Liver (tissue), 9 donors: Measurements from ENCODE around the gene CELF2. TPM values are rescaled to one million over a fixed set of nuclear protein-coding genes. Genes with fewer than 3 reads are reported as not detected.

Source experiments
- DNase-seq: peaks from one replicate; pipeline ENCODE4 v3.0.0-alpha.2; 2017; ENCODE audit warnings: low spot score
- H3K27ac ChIP-seq, 2 donors: one replicate each; pipeline ENCODE4 v1.7.0; 2013; ENCODE audit warnings: inconsistent platforms in 2 of 2, low read length in 2 of 2, control low read depth in 1 of 2, low read depth in 1 of 2, mild to moderate bottlenecking in 1 of 2
- H3K27me3 ChIP-seq, 4 donors: one replicate each; pipeline versions ENCODE4 v1.6.1 to v1.7.0; 2013; ENCODE audit warnings: low read length in 3 of 4, inconsistent platforms in 1 of 4, mild to moderate bottlenecking in 1 of 4, moderate library complexity in 1 of 4; ENCODE audit not compliant: control insufficient read depth in 4 of 4, insufficient read depth in 4 of 4
- H3K36me3 ChIP-seq, 4 donors: one replicate each; pipeline versions ENCODE4 v1.6.1 to v1.7.0; 2013; ENCODE audit warnings: low read length in 3 of 4, mild to moderate bottlenecking in 3 of 4, low read depth in 1 of 4, moderate library complexity in 1 of 4; ENCODE audit not compliant: control insufficient read depth in 4 of 4, insufficient read depth in 3 of 4
- H3K4me1 ChIP-seq, 4 donors: one replicate each; pipeline versions ENCODE4 v1.6.1 to v1.7.0; 2013; ENCODE audit warnings: low read length in 3 of 4, mild to moderate bottlenecking in 3 of 4, moderate library complexity in 1 of 4; ENCODE audit not compliant: control insufficient read depth in 4 of 4, insufficient read depth in 4 of 4
- H3K4me3 ChIP-seq, 3 donors: one replicate each; pipeline versions ENCODE4 v1.6.1 to v1.7.0; 2013; ENCODE audit warnings: low read length in 3 of 3, control low read depth in 1 of 3, low read depth in 1 of 3, mild to moderate bottlenecking in 1 of 3
- H3K9ac ChIP-seq, 2 donors: one replicate each; pipeline ENCODE4 v1.7.0; 2013; ENCODE audit warnings: low read length in 2 of 2, mild to moderate bottlenecking in 2 of 2, moderate library complexity in 2 of 2, control low read depth in 1 of 2, low read depth in 1 of 2
- H3K9me3 ChIP-seq, 4 donors: one replicate each; pipeline versions ENCODE4 v1.6.1 to v1.7.0; 2013; ENCODE audit warnings: low read length in 3 of 4; ENCODE audit not compliant: control insufficient read depth in 4 of 4
- EGR1 ChIP-seq, 2 donors: IDR thresholded peaks; 2 replicates each; pipeline ENCODE4 v1.6.1; 2016 to 2018; ENCODE audit warnings: antibody characterized with exemption in 2 of 2, low read depth in 2 of 2
- FOXA1 ChIP-seq: IDR thresholded peaks from 2 replicates; pipeline ENCODE4 v1.6.1; 2016; ENCODE audit warnings: antibody characterized with exemption
- FOXA2 ChIP-seq: IDR thresholded peaks from 2 replicates; pipeline ENCODE4 v1.6.1; 2016; ENCODE audit warnings: antibody characterized with exemption
- GABPA ChIP-seq, 2 donors: IDR thresholded peaks in 1 of 2; conservative IDR thresholded peaks in 1 of 2; 2 replicates each; pipeline ENCODE4 v1.6.1; 2016; ENCODE audit warnings: antibody characterized with exemption in 2 of 2, mild to moderate bottlenecking in 1 of 2, moderate library complexity in 1 of 2
- HNF4A ChIP-seq, 2 donors: conservative IDR thresholded peaks; 2 replicates each; pipeline ENCODE4 v1.6.1; 2016; ENCODE audit warnings: antibody characterized with exemption in 2 of 2, mild to moderate bottlenecking in 2 of 2
- HNF4G ChIP-seq: IDR thresholded peaks from 2 replicates; pipeline ENCODE4 v1.6.1; 2016; ENCODE audit warnings: antibody characterized with exemption
- JUND ChIP-seq, 2 donors: IDR thresholded peaks; 2 replicates each; pipeline ENCODE4 v1.6.1; 2016; ENCODE audit warnings: antibody characterized with exemption in 2 of 2
- NR2F2 ChIP-seq: IDR thresholded peaks from 2 replicates; pipeline ENCODE4 v1.6.1; 2016; ENCODE audit warnings: antibody characterized with exemption
- RAD21 ChIP-seq, 2 donors: IDR thresholded peaks; 2 replicates each; pipeline ENCODE4 v1.6.1; 2016; ENCODE audit warnings: antibody characterized with exemption in 2 of 2, mild to moderate bottlenecking in 2 of 2
- RXRA ChIP-seq, 2 donors: IDR thresholded peaks; 2 replicates each; pipeline ENCODE4 v1.6.1; 2017 to 2018; ENCODE audit warnings: antibody characterized with exemption in 2 of 2, mild to moderate bottlenecking in 1 of 2
- SP1 ChIP-seq: IDR thresholded peaks from 2 replicates; pipeline ENCODE4 v1.6.1; 2018; ENCODE audit warnings: antibody characterized with exemption, mild to moderate bottlenecking
- TAF1 ChIP-seq: conservative IDR thresholded peaks from 2 replicates; pipeline ENCODE4 v1.6.1; 2016; ENCODE audit warnings: antibody characterized with exemption, mild to moderate bottlenecking
- YY1 ChIP-seq: IDR thresholded peaks from 2 replicates; pipeline ENCODE4 v1.6.1; 2016; ENCODE audit warnings: antibody characterized with exemption, mild to moderate bottlenecking
- polyA plus RNA-seq, 2 donors: library from polyadenylated mRNA; stranded (reverse) in 1 of 2; unstranded in 1 of 2; fragments of 200-250 nt in 1 of 2; fragments of >200 nt in 1 of 2; fragmentation: Nextera tagmentation in 1 of 2; extraction: Ambion mirVana in 1 of 2; gene quantifications; one replicate each; pipeline versions ENCODE4 v1.2.1 to v1.2.3, GENCODE V29; 2013 to 2015
- total RNA-seq, 2 donors: library from RNA; depleted of rRNA; stranded (reverse); fragments of >200 nt; gene quantifications; one replicate each; pipeline ENCODE4 v1.2.3, GENCODE V29; 2014
- TF ChIP-seq, protein P1 (sequence below): IDR thresholded peaks from 2 replicates; pipeline ENCODE4 v1.6.1; 2016; ENCODE audit warnings: antibody characterized with exemption
- TF ChIP-seq, protein P2 (sequence below): IDR thresholded peaks from 2 replicates; pipeline ENCODE4 v1.6.1; 2016; ENCODE audit warnings: antibody characterized with exemption
- TF ChIP-seq, protein P3 (sequence below): IDR thresholded peaks from 2 replicates; pipeline ENCODE4 v1.6.1; 2016; ENCODE audit warnings: antibody characterized with exemption, mild to moderate bottlenecking
- TF ChIP-seq, protein P4 (sequence below): IDR thresholded peaks from 2 replicates; pipeline ENCODE4 v1.6.1; 2016; ENCODE audit warnings: antibody characterized with exemption
- TF ChIP-seq, protein P5 (sequence below): fragments of 150-350 bp; IDR thresholded peaks from 2 replicates; pipeline ENCODE4 v1.5.1; 2017; ENCODE audit warnings: improper control_type of control experiment, low read depth, low read length; ENCODE audit not compliant: missing input control
- donor health status: healthy.
- donor health status: healthy.
- donor health status: healthy.
- donor health status: healthy.
- donor health status: healthy.

Gene CELF2
- total and polyA plus RNA-seq, 4 donors, result 1.4 to 8.5 (median 5.6) TPM

DNA sequence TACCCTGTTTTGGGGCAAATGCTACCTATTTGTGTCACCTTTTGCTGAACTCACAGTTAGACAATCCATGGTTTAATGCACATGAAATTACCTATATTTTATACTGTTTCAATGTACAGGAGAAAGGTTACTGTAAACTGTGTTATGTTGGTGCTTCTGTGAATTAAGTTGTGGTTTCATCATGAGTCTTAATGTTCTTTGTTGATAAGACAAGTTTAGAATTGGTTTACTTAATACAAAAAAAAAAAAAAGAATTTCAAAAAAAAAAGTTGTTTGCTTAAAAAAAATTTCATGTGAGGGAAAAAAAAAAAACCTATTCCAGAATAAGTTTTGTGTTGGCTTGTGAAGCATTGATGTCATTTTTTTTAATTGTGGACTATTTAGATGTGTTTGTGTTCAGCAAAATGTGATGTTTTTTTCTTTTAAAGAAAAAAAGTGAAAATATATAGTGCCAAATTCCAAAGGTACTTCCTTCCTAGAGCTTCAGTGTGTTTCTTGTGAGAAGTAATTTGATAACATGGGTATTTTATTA, 313.4 kb downstream of the CELF2 start:
- no peak for TF ChIP-seq GABPA (IDR thresholded peaks at IDR 0.05 in 1 of 2, conservative IDR thresholded peaks at IDR 0.05 in 1 of 2)
- no peak for TF ChIP-seq YY1
- no peak for TF ChIP-seq FOXA2
- TF ChIP-seq, protein P1, sequence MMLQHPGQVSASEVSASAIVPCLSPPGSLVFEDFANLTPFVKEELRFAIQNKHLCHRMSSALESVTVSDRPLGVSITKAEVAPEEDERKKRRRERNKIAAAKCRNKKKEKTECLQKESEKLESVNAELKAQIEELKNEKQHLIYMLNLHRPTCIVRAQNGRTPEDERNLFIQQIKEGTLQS, result no peak
- TF ChIP-seq, protein P2, sequence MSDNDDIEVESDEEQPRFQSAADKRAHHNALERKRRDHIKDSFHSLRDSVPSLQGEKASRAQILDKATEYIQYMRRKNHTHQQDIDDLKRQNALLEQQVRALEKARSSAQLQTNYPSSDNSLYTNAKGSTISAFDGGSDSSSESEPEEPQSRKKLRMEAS, result no peak
- TF ChIP-seq, protein P3, sequence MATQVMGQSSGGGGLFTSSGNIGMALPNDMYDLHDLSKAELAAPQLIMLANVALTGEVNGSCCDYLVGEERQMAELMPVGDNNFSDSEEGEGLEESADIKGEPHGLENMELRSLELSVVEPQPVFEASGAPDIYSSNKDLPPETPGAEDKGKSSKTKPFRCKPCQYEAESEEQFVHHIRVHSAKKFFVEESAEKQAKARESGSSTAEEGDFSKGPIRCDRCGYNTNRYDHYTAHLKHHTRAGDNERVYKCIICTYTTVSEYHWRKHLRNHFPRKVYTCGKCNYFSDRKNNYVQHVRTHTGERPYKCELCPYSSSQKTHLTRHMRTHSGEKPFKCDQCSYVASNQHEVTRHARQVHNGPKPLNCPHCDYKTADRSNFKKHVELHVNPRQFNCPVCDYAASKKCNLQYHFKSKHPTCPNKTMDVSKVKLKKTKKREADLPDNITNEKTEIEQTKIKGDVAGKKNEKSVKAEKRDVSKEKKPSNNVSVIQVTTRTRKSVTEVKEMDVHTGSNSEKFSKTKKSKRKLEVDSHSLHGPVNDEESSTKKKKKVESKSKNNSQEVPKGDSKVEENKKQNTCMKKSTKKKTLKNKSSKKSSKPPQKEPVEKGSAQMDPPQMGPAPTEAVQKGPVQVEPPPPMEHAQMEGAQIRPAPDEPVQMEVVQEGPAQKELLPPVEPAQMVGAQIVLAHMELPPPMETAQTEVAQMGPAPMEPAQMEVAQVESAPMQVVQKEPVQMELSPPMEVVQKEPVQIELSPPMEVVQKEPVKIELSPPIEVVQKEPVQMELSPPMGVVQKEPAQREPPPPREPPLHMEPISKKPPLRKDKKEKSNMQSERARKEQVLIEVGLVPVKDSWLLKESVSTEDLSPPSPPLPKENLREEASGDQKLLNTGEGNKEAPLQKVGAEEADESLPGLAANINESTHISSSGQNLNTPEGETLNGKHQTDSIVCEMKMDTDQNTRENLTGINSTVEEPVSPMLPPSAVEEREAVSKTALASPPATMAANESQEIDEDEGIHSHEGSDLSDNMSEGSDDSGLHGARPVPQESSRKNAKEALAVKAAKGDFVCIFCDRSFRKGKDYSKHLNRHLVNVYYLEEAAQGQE, result no peak
- TF ChIP-seq RXRA (IDR thresholded peaks at IDR 0.05), result no peak
- no peak for TF ChIP-seq SP1
- no peak for TF ChIP-seq FOXA1
- no peak for TF ChIP-seq NR2F2
- no peak for TF ChIP-seq EGR1 (IDR thresholded peaks at IDR 0.05; ENCODE audit: low read depth in 2 of 2)
- no peak for TF ChIP-seq RAD21 (IDR thresholded peaks at IDR 0.05)
- no peak for TF ChIP-seq TAF1
- TF ChIP-seq, protein P4, sequence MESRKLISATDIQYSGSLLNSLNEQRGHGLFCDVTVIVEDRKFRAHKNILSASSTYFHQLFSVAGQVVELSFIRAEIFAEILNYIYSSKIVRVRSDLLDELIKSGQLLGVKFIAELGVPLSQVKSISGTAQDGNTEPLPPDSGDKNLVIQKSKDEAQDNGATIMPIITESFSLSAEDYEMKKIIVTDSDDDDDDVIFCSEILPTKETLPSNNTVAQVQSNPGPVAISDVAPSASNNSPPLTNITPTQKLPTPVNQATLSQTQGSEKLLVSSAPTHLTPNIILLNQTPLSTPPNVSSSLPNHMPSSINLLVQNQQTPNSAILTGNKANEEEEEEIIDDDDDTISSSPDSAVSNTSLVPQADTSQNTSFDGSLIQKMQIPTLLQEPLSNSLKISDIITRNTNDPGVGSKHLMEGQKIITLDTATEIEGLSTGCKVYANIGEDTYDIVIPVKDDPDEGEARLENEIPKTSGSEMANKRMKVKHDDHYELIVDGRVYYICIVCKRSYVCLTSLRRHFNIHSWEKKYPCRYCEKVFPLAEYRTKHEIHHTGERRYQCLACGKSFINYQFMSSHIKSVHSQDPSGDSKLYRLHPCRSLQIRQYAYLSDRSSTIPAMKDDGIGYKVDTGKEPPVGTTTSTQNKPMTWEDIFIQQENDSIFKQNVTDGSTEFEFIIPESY, result no peak
- no peak for TF ChIP-seq JUND (IDR thresholded peaks at IDR 0.05)
- TF ChIP-seq, protein P5, sequence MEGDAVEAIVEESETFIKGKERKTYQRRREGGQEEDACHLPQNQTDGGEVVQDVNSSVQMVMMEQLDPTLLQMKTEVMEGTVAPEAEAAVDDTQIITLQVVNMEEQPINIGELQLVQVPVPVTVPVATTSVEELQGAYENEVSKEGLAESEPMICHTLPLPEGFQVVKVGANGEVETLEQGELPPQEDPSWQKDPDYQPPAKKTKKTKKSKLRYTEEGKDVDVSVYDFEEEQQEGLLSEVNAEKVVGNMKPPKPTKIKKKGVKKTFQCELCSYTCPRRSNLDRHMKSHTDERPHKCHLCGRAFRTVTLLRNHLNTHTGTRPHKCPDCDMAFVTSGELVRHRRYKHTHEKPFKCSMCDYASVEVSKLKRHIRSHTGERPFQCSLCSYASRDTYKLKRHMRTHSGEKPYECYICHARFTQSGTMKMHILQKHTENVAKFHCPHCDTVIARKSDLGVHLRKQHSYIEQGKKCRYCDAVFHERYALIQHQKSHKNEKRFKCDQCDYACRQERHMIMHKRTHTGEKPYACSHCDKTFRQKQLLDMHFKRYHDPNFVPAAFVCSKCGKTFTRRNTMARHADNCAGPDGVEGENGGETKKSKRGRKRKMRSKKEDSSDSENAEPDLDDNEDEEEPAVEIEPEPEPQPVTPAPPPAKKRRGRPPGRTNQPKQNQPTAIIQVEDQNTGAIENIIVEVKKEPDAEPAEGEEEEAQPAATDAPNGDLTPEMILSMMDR, result no peak
- no peak for TF ChIP-seq HNF4A (conservative IDR thresholded peaks at IDR 0.05)
- TF ChIP-seq HNF4G, result no peak
- Histone ChIP-seq H3K9me3 (no peaks in the 10 kb centered on the region), H3K9ac (no peak overlapping the region), H3K27ac (no peak overlapping the region), H3K4me3 (no peak overlapping the region), H3K36me3 (no peaks in the 10 kb centered on the region), H3K4me1 (peaks cover 0 to 3% (median 0%) of the 10 kb centered on the region in 4 donors), H3K27me3 (no peaks in the 10 kb centered on the region)
- DNase-seq, result no peak
